GDM1 (cell line): ENCODE results near the gene SOCS3.
A peak's percentile ranks its signal among the peaks of the same experiment; 100 is the strongest.
"Not testable (repeated sequence)": the region's sequence is repeated elsewhere in the genome, so short reads cannot be mapped to it uniquely, and the experiment has no call there.

Experiments
- DNase-seq: peaks from one replicate; lab custom pipeline; 2025; lab: John Stamatoyannopoulos, UW

Gene SOCS3

GRCh38 chr17:78329263-78330059 is 30.4 kb downstream of the SOCS3 start:
- peak; percentile 74 for DNase-seq

- DNase-seq = no peak
Observed at GRCh38 chr17:78327880-78328279, 32.0 kb downstream of the SOCS3 start.

GRCh38 chr17:78325076-78325687 is 34.7 kb downstream of the SOCS3 start:
- no peak for DNase-seq

GRCh38 chr17:78324391-78325075 is 35.3 kb downstream of the SOCS3 start:
- peak; percentile 84 for DNase-seq

- no peak for DNase-seq
Observed at GRCh38 chr17:78323826-78324390, 36.0 kb downstream of the SOCS3 start.

GRCh38 chr17:78322858-78323455 is 36.9 kb downstream of the SOCS3 start:
- no peak for DNase-seq

GRCh38 chr17:78322327-78322857 is 37.5 kb downstream of the SOCS3 start:
- no peak for DNase-seq

- no peak for DNase-seq
Observed at GRCh38 chr17:78318843-78319242, 41.0 kb downstream of the SOCS3 start.

- DNase-seq = no peak
Observed at GRCh38 chr17:78318407-78318806, 41.5 kb downstream of the SOCS3 start.

GRCh38 chr17:78317794-78318400 is 42.0 kb downstream of the SOCS3 start:
- no peak for DNase-seq

GRCh38 chr17:78316867-78317789 is 42.7 kb downstream of the SOCS3 start:
- peak; percentile 33 for DNase-seq

GRCh38 chr17:78316115-78316866 is 43.6 kb downstream of the SOCS3 start:
- no peak for DNase-seq

GRCh38 chr17:78315355-78316114 is 44.3 kb downstream of the SOCS3 start:
- DNase-seq = peak; percentile 17

- no peak for DNase-seq
Observed at GRCh38 chr17:78314683-78315354, 45.1 kb downstream of the SOCS3 start.

- no peak for DNase-seq
Observed at GRCh38 chr17:78313735-78314648, 45.9 kb downstream of the SOCS3 start.

GRCh38 chr17:78309659-78310255 is 50.1 kb downstream of the SOCS3 start:
- not testable (repeated sequence) for DNase-seq
